KBM-7 (cell line): ENCODE results near the gene XKR7.

Source experiments
- DNase-seq: peaks from one replicate; pipeline ENCODE4 v3.0.0-alpha.2; 2015
- in situ Hi-C: fragments of 300-500 bp; cut with MboI; formaldehyde crosslinking; loops from 2 replicates; pipeline ENCODE4 v1.14.3; 2020; ENCODE audit warnings: low sequenced_read_pairs, low pct_unique_long_range_greater_than_20kb, mixed read lengths

The XKR7 gene

DNA sequence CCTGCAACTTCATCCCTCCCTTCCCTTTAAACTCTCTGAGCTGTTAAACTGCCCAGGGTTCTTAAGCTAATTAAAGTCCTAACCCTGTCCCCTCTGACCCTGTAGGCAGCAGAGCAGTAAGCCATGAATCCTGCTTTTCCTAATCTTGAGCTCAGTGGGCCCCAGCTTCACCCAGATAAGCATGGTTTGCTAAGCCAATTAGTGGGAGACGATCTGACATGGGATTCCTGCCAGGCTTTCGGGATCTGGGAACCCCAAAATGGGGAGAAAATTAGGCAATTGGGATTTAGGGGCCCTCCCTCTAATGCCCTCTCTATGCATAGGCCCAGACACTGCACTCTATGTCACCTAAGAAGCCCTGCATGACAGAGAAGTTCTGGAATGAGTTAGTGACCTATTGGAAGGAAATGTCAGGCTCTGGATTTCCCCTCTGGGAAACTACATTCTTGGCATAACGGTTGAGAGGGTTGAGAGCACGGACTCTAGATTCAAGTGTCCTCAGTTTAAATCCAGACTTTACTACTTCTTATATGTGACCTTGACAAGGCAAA lies 4.6 kb downstream of the XKR7 start:
- DNase-seq = no peak
- in situ Hi-C loops = no loop called here

DNA sequence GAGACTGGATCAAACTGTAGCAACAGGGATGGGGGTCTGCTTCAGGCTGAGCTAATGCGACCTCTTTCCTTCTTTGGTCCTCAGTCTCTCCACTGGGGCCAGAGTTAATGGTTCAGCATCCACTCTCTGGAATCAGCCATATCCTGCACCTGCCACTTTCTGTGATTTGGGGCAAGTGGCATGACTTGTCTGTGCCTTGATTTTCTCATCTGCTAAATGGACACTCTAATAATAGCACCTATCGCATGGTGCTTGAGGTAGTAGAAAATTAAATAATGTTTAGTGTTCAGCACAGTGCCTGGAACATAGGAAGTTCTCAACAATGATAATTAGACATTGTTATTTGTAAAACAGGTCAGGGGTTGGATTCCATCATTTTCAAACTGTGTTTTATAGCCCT lies 6.3 kb downstream of the XKR7 start:
- in situ Hi-C loops = no loop called here
- DNase-seq = no peak

DNA sequence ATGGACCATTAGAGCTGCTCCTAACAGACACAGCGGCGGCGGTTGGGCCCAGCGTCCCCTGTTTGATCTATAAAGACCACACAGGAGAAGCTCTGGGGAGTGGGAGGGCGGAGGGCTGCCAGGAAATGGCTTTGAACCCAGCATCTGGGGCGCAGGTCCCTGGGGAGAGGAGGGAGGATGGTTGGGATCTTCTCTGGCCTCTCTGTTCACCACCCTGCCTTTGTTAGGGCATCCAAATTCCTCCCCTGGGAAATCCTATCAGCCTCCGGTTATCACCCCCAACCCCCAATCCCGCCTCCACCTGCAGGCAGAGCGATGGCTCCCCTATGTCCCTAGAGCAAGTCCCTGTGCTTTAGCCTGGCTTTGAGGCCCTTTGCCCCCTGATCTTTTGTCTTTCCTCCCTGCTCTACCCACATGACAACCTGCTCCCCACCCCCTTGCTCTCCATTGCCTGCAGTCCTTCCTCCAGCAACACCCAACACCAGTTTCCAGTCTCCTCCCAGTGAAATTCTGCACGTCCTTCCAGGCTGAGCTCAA lies 7.1 kb downstream of the XKR7 start:
- DNase-seq = no peak
- in situ Hi-C loops = no loop called here

DNA sequence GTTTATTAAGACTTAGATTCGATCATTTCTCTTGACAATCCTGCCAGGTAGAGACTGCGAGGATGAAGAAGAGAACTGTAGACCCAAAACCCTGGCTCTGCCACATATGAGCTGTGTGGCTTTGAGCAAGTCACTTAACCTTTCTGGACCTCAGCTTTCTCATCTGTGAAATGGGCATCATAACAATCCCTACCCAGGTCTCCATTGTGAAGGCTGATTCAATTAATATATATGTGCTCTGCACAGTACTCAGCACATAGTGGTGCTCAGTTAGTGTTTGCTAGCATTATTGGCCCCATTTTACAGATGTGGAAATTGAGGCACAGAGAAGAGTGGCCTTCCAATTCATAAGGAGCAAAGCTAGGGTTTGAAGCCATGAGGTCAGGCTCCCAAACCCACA lies 7.9 kb downstream of the XKR7 start:
- in situ Hi-C loops = no loop called here
- DNase-seq = no peak

DNA sequence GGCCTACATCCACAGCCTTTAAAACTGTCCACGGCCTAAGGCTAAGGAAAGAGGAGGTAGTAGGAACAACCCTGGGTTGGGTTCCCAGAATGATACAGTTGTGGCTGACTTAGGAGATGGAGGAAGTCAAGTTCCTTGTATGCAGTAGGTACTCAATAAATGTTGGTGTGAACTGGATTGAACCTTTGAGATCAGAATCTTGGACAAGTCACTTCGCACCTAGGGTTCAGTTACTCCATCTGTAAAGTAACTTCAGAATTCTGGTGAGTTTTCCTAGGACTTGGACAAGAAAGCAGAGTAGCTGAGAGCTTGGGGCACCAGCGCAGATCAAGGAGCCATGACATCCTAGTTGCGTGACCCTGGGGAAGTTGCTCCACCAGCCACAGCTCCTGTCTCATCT lies 9.1 kb downstream of the XKR7 start:
- in situ Hi-C loops = no loop called here
- DNase-seq = no peak

DNA sequence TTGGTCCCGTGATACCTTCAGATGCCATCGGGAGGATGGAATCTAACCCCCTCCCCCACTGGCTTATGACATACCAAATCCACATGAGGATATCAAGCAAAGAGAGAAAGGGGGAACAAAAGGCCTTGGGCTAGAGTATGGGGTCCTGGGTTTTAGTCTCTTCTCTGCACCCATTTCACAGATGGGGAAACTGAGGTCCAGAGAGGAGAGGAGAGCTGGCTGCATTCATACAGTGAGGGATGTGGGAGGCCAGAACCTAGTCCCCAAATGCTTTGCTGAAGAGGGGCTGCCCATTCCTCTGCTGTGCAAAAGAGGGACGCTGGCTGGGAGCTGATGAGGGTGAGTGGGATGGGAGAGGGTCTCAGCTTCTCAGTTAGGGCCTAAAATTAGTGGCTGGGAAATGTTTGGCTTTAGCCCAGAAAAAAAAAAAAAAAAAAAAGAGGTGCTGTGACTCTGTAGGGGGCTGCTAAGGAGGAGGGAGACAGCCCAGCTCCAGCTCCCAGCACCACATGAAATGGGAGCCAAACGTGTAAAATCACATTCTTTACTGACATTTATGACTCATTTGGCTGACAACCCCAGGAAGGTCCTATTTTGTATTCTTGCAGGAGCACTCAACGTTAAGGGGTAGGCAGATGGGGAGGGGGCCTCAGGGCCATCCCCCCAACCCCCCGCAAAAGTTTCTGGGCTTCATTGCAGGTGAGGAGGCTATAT lies 11.9 kb downstream of the XKR7 start:
- no peak for DNase-seq
- in situ Hi-C loops = no loop called here

DNA sequence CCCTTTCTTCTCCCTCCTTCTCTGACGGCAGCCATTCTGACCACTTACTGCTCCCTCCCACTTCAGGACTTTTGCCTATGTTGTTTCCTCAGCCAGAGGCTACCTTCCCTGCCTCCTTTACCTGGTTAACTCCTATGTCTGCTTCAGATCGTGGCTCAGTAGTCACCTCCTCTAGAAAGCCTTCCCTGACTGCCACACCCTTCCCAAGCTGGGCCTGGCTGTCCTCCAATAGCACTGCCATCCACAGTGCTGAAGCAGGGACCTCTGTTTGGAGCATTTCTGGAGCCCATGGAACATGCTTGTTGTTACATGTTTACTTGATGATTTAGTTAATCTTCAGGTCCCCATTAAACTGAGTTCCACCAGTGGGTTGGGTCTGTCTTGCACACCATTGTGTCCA lies 13.8 kb downstream of the XKR7 start:
- no peak for DNase-seq
- in situ Hi-C loops = no loop called here

DNA sequence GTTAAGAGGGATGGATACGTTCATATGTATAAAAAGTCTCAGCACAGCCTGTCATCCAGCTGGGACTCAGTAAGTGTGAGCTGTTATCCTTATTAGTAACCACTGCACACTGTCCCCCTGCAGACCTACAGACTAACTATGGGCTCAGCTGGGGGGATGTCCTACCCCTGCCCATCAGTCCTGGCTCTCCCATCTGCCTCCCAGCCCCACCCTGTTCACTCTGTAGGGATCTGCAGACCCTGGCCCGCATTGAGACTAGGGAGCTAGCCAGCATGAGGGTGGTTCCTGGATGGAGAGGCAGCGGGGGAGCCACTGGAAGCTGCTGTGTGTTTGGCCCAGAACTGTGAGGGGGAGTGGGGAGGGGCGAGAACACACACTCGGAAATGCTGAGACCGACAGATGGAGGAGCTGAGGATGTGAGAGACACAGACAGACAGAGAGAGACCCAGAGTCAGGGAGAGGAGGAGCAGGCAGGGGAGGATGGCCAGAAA lies 17.1 kb downstream of the XKR7 start:
- DNase-seq = no peak
- in situ Hi-C loops = no loop called here

DNA sequence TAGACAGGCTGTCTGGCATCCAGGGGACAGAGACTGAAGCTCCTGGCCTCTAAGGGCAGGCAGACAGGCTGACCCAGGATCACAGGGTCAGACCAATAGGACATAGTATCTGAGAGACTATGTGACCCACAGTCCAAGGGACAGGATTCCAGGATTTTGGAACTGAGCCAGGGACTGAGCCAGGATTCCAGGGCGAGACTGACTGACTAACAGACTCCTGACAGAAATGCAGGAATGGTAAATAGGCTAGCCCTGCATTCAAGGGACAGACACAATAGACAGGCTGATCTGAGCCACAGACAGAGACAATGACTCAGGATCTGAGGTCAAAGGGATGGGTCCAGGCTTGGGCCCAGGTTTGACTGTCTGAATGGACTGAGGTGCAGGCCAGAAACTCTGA lies 19.8 kb downstream of the XKR7 start:
- DNase-seq = no peak
- in situ Hi-C loops = no loop called here

DNA sequence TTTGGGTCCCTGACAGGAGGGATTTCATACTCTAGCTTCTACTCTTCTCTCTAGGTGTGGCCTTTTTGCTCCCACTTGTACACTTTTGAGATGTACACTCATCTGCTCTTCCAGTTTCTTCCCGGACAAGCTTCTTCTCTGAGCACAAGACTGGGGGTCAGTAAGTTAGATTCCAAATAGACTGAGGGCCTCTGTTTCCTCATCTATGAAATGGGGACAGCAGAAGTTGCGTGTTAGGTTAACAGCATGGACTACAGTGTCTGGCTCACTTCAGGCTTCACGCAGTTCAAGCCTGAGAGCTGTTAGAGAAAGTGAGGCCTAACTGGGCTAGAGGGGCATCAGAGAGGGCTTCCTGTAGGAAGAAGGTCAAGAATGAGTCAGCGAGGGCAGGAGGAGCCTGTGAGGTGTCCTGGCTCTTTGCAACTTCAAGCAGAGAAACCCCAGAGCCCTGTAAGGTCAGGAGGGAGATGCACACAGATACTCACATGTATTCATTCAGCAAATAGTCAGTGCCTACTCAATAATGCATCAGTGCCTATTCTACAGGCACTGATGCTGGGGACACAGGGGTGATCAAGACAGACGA lies 20.6 kb downstream of the XKR7 start:
- DNase-seq = no peak
- in situ Hi-C loops = no loop called here

DNA sequence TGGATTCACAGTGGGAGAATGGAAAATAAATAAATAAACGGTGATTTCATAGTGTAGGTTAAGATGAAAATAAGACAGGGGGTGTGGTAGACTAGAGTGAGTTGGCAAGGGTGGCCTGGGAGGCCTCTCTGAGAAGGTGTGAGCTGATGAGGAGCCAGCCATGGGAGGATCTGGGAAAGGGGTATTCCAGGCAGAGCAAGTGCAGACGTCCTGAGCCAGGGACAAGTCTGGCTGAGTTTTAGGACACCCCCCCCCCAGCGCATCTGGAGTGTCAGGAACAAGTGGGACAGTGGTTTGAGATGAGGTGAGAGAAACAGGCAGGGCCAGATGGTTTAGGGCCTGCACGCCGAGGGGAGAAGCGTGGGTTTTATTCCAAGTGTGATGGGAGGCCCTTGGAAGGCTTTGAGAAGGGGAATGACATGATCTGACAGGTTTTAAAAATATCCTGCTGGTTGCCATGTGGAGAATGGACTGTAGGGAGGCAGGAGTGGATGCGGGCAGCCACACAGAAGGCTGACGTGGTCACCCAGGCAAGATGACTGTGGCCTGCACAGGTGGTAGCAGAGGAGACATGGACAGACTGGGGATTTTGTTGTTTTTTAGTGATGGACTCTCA lies 21.2 kb downstream of the XKR7 start:
- in situ Hi-C loops = no loop called here
- no peak for DNase-seq

DNA sequence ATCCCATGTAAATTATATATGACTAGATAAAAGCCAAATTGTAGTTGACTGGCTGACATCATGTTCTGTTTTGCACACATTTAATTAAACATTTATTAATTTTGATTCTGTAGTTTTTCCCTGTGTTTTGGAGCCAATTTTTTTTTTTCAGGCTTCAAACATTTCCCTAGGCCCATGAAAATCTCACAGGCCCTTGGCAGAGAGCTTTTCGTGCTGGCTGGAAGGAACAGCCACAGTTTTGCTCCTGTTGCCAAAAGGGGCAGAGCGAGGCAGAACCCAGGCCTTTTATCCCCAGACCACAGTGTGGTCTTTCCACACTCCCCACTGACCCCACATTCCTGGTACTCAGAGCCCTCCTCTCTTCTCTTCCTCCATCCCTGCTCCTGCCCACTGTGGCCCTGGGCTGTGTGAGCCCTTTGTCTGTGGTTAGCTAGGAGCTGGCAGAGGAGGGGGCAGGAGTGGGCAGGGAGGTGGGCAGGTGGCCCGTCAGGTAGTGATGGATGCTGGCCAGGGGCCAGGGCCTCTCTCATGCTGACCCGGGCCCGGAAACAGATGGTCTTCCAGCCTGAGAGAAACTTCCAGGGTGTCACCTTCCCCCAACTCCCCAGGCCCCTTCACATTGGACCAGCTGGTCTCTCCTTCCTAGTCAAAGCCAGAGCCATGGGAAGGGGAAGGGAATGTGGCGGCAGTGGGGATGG lies 22.8 kb downstream of the XKR7 start:
- DNase-seq = no peak
- in situ Hi-C loops = no loop called here

DNA sequence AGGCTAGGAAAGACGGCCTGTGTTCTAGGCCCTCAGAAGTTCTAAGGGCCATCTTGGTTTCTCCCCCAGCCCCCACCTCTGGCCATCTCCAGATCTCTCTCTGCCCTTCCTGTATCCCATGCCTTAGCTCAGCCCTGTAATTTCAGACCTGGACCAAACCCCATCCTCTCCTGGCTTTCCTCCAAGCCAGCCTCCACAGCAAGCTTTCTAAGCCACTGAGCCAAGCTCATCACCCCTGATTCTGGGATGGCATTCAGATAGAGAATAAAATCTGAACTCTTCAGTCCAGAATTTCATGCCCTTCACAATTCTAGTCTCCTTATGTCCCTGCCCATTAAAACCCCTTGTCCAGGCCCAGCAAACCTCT lies 23.4 kb downstream of the XKR7 start:
- no peak for DNase-seq
- in situ Hi-C loops = no loop called here

DNA sequence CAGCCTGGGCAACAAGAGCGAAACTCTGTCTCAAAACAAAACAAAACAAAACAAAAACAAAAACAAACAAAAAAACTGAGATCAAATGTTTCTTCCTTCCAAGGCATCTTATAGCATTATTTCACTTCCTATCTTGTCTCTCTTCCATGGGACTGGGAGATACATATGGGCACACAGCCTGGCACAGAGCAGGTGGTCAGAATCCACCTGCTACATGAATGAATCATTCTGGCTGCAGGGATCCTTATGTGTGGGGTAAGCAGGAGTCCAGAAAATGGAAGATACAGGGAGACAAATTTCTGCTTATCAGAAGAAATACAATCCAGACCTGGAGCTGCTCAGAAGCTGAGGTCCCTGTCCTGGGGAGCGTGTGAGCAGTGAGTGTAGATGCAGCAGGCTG lies 24.1 kb downstream of the XKR7 start:
- in situ Hi-C loops = no loop called here

DNA sequence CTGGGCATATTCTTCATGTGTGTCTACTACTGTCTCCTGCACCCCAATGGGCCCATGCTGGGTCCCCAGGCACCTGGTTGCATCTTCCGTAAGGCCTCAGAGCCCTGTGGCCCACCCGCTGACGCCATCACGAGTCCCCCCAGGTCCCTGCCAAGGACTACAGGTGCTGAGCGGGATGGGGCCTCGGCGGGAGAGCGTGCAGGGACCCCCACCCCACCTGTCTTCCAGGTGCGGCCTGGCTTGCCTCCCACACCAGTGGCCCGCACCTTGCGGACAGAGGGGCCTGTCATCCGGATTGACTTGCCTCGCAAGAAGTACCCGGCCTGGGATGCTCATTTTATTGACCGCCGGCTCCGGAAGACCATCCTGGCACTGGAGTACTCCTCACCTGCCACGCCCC lies 29.0 kb downstream of the XKR7 start:
- no peak for DNase-seq
- in situ Hi-C loops = no loop called here

More for the DNA sequence above, 24.1 kb downstream of the XKR7 start:
- DNase-seq = no peak

DNA sequence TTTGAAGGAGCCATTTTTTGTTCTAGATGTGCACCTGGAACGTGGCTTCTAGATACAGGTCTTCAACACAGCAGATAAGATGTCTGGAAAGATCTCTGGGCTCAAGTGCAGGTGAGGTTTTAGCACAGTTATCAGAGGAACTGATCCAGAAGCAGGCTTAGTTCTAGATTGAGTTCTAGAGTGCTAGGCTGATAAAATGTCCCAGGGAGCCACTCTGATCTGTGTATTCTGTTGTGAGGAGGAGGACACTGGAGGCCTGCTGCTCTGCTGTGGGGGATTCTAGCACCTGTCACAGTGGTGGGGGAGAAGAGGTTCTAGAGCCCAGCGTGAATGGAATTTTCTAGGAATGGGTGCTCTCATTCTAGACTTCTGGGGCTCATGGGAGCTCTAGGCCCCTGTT lies 30.3 kb downstream of the XKR7 start:
- no peak for DNase-seq
- in situ Hi-C loops = no loop called here

DNA sequence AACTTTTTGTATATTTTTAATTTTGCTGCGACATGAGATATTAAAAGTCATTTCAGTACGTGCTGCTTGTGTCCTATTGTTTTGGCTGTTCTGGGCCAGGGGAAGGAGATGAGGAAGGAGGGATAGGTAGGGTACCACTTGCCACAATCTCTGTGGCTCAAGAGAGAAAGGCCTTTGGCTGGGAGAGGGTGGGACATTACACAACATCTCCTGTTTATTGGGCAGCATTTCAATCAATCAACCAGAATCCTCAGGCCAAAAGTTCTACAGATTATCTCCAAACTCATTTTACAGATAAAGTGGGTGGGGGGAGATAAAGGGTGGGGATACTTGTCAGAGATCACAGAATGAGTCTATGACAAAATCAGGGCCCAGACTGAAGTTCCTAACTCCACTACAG lies 35.4 kb downstream of the XKR7 start:
- no peak for DNase-seq
- in situ Hi-C loops = no loop called here

DNA sequence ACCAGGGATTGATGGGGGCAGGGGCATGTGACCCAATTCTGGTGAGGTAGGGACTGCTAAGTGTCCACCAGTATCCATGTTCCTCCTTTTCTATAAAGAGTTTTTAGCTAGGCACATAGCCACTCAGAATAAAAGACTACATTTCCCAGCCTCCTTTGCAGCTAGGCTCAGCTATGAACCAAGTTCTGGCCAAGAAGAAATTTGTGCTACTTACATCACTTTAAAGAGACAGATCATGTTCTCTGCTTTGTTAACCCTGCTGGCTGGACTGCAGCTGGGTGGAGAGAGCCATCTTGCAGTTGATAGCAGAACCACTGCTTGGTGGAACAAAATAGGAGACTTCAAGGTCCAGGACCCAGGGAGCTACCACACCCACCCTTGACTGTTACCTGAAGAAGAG lies 37.0 kb downstream of the XKR7 start:
- DNase-seq = no peak

DNA sequence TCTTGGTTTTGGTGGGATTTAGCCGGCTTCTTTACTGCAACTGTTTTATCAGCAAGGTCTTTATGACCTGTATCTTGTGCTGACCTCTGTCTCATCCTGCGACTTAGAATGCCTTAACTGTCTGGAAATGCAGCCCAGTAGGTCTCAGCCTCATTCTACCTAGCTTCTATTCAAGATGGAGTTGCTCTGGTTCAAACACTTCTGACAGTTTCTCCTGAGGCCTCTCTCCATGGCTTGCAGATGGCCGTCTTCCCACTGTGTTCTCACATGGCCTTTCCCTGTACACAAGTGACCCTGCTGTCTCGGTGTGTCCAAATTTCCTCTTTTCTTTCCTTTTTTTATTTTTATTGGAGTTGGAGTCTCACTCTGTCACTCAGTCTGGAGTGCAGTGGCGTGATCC lies 38.1 kb downstream of the XKR7 start:
- in situ Hi-C loops = no loop called here
- no peak for DNase-seq

More for the DNA sequence above, 37.0 kb downstream of the XKR7 start:
- in situ Hi-C loops = no loop called here
